ENCODE data around the gene SLC52A3. TPM values are rescaled to one million over a fixed set of nuclear protein-coding genes. Genes with fewer than 3 reads are reported as not detected.
"Not testable (repeated sequence)": the region's sequence is repeated elsewhere in the genome, so short reads cannot be mapped to it uniquely, and the experiment has no call there.

SLC52A3 gene
- total RNA-seq, 2 experiments from 2014 or later, result not detected

- Mint-ChIP-seq H3K27me3 (peaks cover 30% of the 10 kb centered on the region), H3K4me3 (no peak overlapping the region), H3K27ac (no peak overlapping the region), H3K36me3 (no peaks in the 10 kb centered on the region), H3K4me1 (no peaks in the 10 kb centered on the region), H3K9me3 (no peaks in the 10 kb centered on the region)
- DNase-seq (no peak), ATAC-seq (ENCODE audit: low read depth) (no peak)
- POLR2A ChIA-PET, result no interaction called here
These were observed 36.3 kb downstream of the SLC52A3 start for GRCh38 chr20:731891-732560.

DNA sequence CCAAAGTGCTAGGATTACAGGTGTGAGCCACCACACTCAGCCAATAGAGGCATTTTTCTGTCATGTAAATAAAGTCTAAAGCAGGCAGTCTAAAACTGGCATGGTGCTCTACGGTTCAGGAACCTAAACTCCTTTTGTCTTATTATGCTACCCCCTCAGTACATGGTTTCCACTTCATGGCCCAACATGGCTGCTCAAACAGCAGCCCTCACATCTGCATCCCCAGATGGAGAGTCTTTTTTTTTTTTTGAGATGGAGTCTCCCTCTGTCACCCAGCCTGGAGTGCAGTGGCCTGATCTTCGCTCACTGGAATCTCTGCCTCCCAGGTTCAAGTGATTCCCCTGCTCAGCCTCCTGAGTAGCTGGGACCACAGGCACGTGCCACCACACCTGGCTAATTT is 38.3 kb downstream of the SLC52A3 start:
- H3K4me3 Mint-ChIP-seq, result no peak overlapping the region
- H3K36me3 Mint-ChIP-seq, result no peaks in the 10 kb centered on the region
- no peaks in the 10 kb centered on the region for H3K9me3 Mint-ChIP-seq
- POLR2A ChIA-PET, result no interaction called here
- H3K27me3 Mint-ChIP-seq, result peaks cover 43% of the 10 kb centered on the region
- DNase-seq, result no peak
- H3K4me1 Mint-ChIP-seq, result no peaks in the 10 kb centered on the region
- H3K27ac Mint-ChIP-seq, result no peak overlapping the region
- ATAC-seq (ENCODE audit: low read depth), result no peak

- no peaks in the 10 kb centered on the region for H3K4me1 Mint-ChIP-seq
- H3K27ac Mint-ChIP-seq, result no peak overlapping the region
- peak overlapping the region; percentile 10 for H3K4me3 Mint-ChIP-seq
- H3K9me3 Mint-ChIP-seq, result no peaks in the 10 kb centered on the region
- H3K36me3 Mint-ChIP-seq, result no peaks in the 10 kb centered on the region
- POLR2A ChIA-PET, result no interaction called here
- H3K27me3 Mint-ChIP-seq, result peaks cover 43% of the 10 kb centered on the region
- peak; percentile 67 for DNase-seq
- ATAC-seq (ENCODE audit: low read depth), result peak; percentile 71
These were observed 39.9 kb downstream of the SLC52A3 start for GRCh38 chr20:728256-728944.

DNA sequence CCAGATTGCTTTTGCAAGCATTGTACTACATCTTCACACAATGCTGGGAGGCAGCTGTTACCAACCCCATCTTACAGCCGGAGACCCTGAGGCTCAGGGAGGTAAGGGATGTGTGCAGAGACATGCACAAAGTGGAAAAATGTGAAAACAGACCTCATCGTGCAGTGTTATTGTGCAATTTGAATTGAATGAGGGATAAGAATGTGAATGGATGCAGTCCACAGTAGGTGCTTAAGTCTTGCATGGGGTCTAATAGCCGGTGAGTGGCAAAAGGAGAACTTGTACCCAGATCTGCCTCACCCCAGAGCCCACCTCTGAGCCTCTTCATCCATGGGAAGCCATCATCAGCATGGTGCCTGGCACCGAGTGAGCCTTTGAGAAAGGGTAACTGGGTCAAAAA is 42.1 kb downstream of the SLC52A3 start:
- Mint-ChIP-seq H3K4me1 (no peaks in the 10 kb centered on the region), H3K4me3 (no peak overlapping the region), H3K36me3 (no peaks in the 10 kb centered on the region), H3K27ac (no peak overlapping the region), H3K9me3 (no peaks in the 10 kb centered on the region), H3K27me3 (peaks cover 39% of the 10 kb centered on the region)
- POLR2A ChIA-PET, result no interaction called here
- ATAC-seq (ENCODE audit: low read depth), result no peak
- DNase-seq, result no peak

DNA sequence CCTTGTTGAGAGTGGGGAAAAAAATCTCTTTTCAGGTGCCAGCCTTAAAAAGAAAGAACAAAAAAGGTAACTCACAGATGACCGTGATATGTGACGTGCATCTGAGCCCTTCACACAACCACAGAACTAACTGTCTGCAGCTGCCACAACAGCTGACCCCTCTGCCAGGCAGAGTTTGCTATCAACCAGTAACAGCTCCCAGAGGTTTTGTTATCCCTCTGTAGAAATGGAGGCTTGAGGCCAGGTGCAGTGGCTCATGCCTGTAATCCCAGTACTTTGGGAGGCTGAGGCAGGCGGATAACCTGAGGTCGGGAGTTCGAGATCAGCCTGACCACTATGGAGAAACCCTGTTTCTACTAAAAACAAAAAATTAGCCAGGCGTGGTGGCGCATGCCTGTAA is 42.8 kb downstream of the SLC52A3 start:
- POLR2A ChIA-PET, result no interaction called here
- Mint-ChIP-seq H3K36me3 (no peaks in the 10 kb centered on the region), H3K4me3 (no peak overlapping the region), H3K9me3 (no peaks in the 10 kb centered on the region), H3K27ac (no peak overlapping the region), H3K4me1 (no peaks in the 10 kb centered on the region), H3K27me3 (peaks cover 36% of the 10 kb centered on the region)
- no peak for ATAC-seq (ENCODE audit: low read depth)
- no peak for DNase-seq

DNA sequence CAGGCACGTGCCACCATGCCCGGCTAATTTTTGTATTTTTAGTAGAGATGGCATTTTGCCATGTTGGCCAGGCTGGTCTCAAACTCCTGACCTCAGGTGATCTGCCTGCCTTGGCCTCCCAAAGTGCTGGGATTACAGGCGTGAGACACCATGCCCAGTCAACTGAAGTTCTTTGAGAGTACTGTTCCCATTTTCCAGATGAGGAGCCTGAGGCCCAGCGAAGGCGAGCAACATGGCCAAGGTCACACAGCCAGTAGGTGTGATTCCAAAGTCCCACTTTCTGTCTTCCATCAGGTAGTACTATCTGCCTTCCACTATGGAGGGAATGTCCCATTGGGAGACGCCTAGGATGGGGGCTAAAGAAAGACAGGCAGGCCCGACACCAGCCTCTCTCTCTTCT is 43.5 kb downstream of the SLC52A3 start:
- H3K27ac Mint-ChIP-seq; H3K9me3 Mint-ChIP-seq; H3K4me1 Mint-ChIP-seq; H3K36me3 Mint-ChIP-seq; H3K4me3 Mint-ChIP-seq; ATAC-seq (ENCODE audit: low read depth); POLR2A ChIA-PET; DNase-seq: not testable (repeated sequence)
- peaks cover 29% of the 10 kb centered on the region for H3K27me3 Mint-ChIP-seq

DNA sequence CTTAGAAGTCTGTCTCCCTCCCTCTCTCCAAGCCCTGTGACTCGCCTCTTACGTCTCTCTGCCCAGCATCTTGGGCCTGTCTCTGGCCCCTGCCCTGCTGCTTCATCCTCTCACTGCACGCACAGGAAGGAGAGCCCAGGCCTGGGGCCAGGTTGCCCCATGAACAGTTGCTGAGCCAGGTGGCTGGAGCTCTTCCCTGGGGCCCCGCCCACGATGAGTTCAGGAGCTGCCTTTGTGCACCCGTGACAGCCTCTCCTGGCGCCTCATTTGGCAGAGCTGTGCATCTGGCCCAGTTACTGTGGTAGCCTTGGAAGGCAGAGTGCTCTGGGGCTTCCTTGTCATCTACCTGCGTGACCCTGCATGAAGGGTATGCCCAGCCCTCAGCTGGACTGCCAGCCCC is 44.5 kb downstream of the SLC52A3 start:
- POLR2A ChIA-PET, result no interaction called here
- DNase-seq (no peak), ATAC-seq (ENCODE audit: low read depth) (no peak)
- H3K27me3 Mint-ChIP-seq, result peaks cover 20% of the 10 kb centered on the region
- H3K4me1 Mint-ChIP-seq, result no peaks in the 10 kb centered on the region
- H3K9me3 Mint-ChIP-seq, result no peaks in the 10 kb centered on the region
- no peak overlapping the region for H3K4me3 Mint-ChIP-seq
- H3K27ac Mint-ChIP-seq, result no peak overlapping the region
- no peaks in the 10 kb centered on the region for H3K36me3 Mint-ChIP-seq

- H3K9me3 Mint-ChIP-seq, result no peaks in the 10 kb centered on the region
- ATAC-seq (ENCODE audit: low read depth) (no peak), DNase-seq (no peak)
- POLR2A ChIA-PET, result no interaction called here
- no peak overlapping the region for H3K4me3 Mint-ChIP-seq
- H3K27me3 Mint-ChIP-seq, result peaks cover 16% of the 10 kb centered on the region
- no peaks in the 10 kb centered on the region for H3K36me3 Mint-ChIP-seq
- no peaks in the 10 kb centered on the region for H3K4me1 Mint-ChIP-seq
- H3K27ac Mint-ChIP-seq, result no peak overlapping the region
These were observed 45.3 kb downstream of the SLC52A3 start for GRCh38 chr20:722822-723644.

GRCh38 chr20:721876-722275 is 46.4 kb downstream of the SLC52A3 start:
- Mint-ChIP-seq H3K4me3 (no peak overlapping the region), H3K4me1 (no peaks in the 10 kb centered on the region), H3K9me3 (no peaks in the 10 kb centered on the region), H3K27me3 (peaks cover 13% of the 10 kb centered on the region), H3K36me3 (no peaks in the 10 kb centered on the region), H3K27ac (no peak overlapping the region)
- POLR2A ChIA-PET, result no interaction called here
- DNase-seq (no peak), ATAC-seq (ENCODE audit: low read depth) (no peak)

DNA sequence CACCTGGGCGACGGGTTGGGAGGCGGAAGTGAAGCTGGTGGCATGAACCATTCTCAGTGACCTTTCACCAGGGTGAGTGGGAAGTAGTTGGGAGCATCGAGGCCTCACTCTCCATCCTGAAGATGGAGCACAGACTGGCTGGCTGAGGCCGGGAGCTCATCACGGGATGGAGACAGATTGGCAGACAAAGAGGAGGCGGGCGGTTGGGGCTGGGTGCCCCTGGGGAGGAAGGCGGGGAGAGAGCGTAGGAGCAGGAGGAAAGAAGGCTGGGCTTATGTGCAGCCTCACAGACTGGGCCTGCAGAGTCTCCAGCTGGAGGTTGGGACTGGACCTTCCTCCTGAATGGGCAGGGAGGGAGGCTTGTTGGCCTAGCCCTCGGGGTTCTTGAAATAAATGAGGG is 48.5 kb downstream of the SLC52A3 start:
- ATAC-seq (ENCODE audit: low read depth) (no peak), DNase-seq (no peak)
- no peaks in the 10 kb centered on the region for H3K36me3 Mint-ChIP-seq
- H3K27ac Mint-ChIP-seq, result no peak overlapping the region
- H3K9me3 Mint-ChIP-seq, result no peaks in the 10 kb centered on the region
- no peak overlapping the region for H3K4me3 Mint-ChIP-seq
- H3K4me1 Mint-ChIP-seq, result no peaks in the 10 kb centered on the region
- peaks cover 1% of the 10 kb centered on the region for H3K27me3 Mint-ChIP-seq
- POLR2A ChIA-PET, result no interaction called here

DNA sequence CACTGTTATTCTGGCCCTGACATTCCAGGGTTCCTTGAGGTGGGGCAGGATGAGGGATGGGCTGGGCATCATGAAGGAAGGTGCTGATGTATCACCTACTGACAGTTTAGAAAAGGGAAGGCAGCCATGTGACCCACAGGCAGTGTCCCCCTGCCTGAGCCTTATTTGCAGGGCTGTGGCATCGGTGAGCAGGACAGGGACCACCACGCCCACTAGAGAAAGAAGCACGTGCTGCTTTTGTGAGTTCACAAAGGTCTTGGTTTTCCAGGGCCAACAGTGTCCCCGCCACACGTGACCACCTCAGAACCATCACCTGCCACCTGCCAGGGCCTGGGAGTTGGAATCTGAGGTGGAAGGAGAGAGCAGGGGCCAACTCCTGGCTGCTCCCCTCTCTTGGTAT is 49.2 kb downstream of the SLC52A3 start:
- ATAC-seq (ENCODE audit: low read depth), result no peak
- Mint-ChIP-seq H3K4me1 (no peaks in the 10 kb centered on the region), H3K27ac (no peak overlapping the region), H3K36me3 (no peaks in the 10 kb centered on the region), H3K9me3 (no peaks in the 10 kb centered on the region), H3K4me3 (no peak overlapping the region), H3K27me3 (peaks cover 1% of the 10 kb centered on the region)
- POLR2A ChIA-PET, result no interaction called here
- DNase-seq, result no peak

GRCh38 chr20:717832-718231 is 50.5 kb downstream of the SLC52A3 start:
- peaks cover 5% of the 10 kb centered on the region for H3K27me3 Mint-ChIP-seq
- H3K4me1 Mint-ChIP-seq, result no peaks in the 10 kb centered on the region
- no peak overlapping the region for H3K4me3 Mint-ChIP-seq
- no peak overlapping the region for H3K27ac Mint-ChIP-seq
- no peaks in the 10 kb centered on the region for H3K9me3 Mint-ChIP-seq
- no peaks in the 10 kb centered on the region for H3K36me3 Mint-ChIP-seq
- ATAC-seq (ENCODE audit: low read depth) (no peak), DNase-seq (no peak)
- POLR2A ChIA-PET, result no interaction called here

- H3K36me3 Mint-ChIP-seq, result no peaks in the 10 kb centered on the region
- ATAC-seq (ENCODE audit: low read depth) (no peak), DNase-seq (no peak)
- H3K27me3 Mint-ChIP-seq, result peaks cover 5% of the 10 kb centered on the region
- no peak overlapping the region for H3K27ac Mint-ChIP-seq
- H3K4me1 Mint-ChIP-seq, result no peaks in the 10 kb centered on the region
- H3K4me3 Mint-ChIP-seq, result no peak overlapping the region
- POLR2A ChIA-PET, result no interaction called here
- H3K9me3 Mint-ChIP-seq, result no peaks in the 10 kb centered on the region
These were observed 51.0 kb downstream of the SLC52A3 start for GRCh38 chr20:717271-717670.

- peaks cover under 1% of the 10 kb centered on the region for H3K36me3 Mint-ChIP-seq
- ATAC-seq (ENCODE audit: low read depth) (no peak), DNase-seq (no peak)
- peaks cover 3% of the 10 kb centered on the region for H3K9me3 Mint-ChIP-seq
- no peak overlapping the region for H3K4me3 Mint-ChIP-seq
- H3K27me3 Mint-ChIP-seq, result peaks cover 20% of the 10 kb centered on the region
- H3K4me1 Mint-ChIP-seq, result no peaks in the 10 kb centered on the region
- no peak overlapping the region for H3K27ac Mint-ChIP-seq
- POLR2A ChIA-PET, result no interaction called here
These were observed 53.8 kb downstream of the SLC52A3 start for GRCh38 chr20:714453-714852.
